ENCODE measurements around the gene ALK.

Gene ALK

GRCh38 chr2:29238497-29238896, 682.9 kb downstream of the ALK start:
- intact Hi-C loops (cut with DNase I; ENCODE audit: low total_unique reads): no loop called here
- Histone ChIP-seq H3K27ac (no peak overlapping the region), H3K9me3 (no peaks in the 10 kb centered on the region), H3K36me3 (no peaks in the 10 kb centered on the region), H3K4me3 (no peak overlapping the region), H3K4me1 (no peaks in the 10 kb centered on the region), H3K27me3 (peaks cover 0 to 48% of the 10 kb centered on the region in 2 donors)
- TF ChIP-seq CTCF (IDR thresholded peaks at IDR 0.05): no peak
- peak in 1 of 2 donors; percentile 12 for DNase-seq

GRCh38 chr2:29236074-29236473, 685.3 kb downstream of the ALK start:
- Histone ChIP-seq H3K9me3 (no peaks in the 10 kb centered on the region), H3K4me3 (no peak overlapping the region), H3K36me3 (no peaks in the 10 kb centered on the region), H3K27ac (no peak overlapping the region), H3K27me3 (peaks cover 0 to 29% of the 10 kb centered on the region in 2 donors), H3K4me1 (no peaks in the 10 kb centered on the region)
- intact Hi-C loops (cut with DNase I; ENCODE audit: low total_unique reads): no loop called here
- no peak for TF ChIP-seq CTCF (IDR thresholded peaks at IDR 0.05)
- DNase-seq: peak; percentile 3 to 39

- no peaks in the 10 kb centered on the region for H3K4me1 ChIP-seq
- peaks cover 0 to 29% of the 10 kb centered on the region in 2 donors for H3K27me3 ChIP-seq
- no peak overlapping the region for H3K4me3 ChIP-seq
Observed at GRCh38 chr2:29235411-29235810, 686.0 kb downstream of the ALK start.

GRCh38 chr2:29233428-29233827, 688.0 kb downstream of the ALK start:
- intact Hi-C loops (cut with DNase I; ENCODE audit: low total_unique reads): no loop called here
- Histone ChIP-seq H3K27ac (no peak overlapping the region), H3K27me3 (peaks cover 0 to 22% of the 10 kb centered on the region in 2 donors), H3K36me3 (no peaks in the 10 kb centered on the region), H3K4me1 (no peaks in the 10 kb centered on the region), H3K4me3 (no peak overlapping the region), H3K9me3 (no peaks in the 10 kb centered on the region)
- TF ChIP-seq CTCF (IDR thresholded peaks at IDR 0.05): no peak
- peak in 1 of 2 donors; percentile 9 for DNase-seq

More at GRCh38 chr2:29235411-29235810, 686.0 kb downstream of the ALK start:
- H3K27ac ChIP-seq: no peak overlapping the region
- no peak for TF ChIP-seq CTCF (IDR thresholded peaks at IDR 0.05)
- intact Hi-C loops (cut with DNase I; ENCODE audit: low total_unique reads): no loop called here
- DNase-seq: peak in 1 of 2 donors; percentile 29
- no peaks in the 10 kb centered on the region for H3K9me3 ChIP-seq
- H3K36me3 ChIP-seq: no peaks in the 10 kb centered on the region

GRCh38 chr2:29232041-29232440, 689.3 kb downstream of the ALK start:
- Histone ChIP-seq H3K27me3 (peaks cover 0 to 21% of the 10 kb centered on the region in 2 donors), H3K27ac (no peak overlapping the region), H3K9me3 (no peaks in the 10 kb centered on the region), H3K4me3 (no peak overlapping the region), H3K36me3 (no peaks in the 10 kb centered on the region), H3K4me1 (no peaks in the 10 kb centered on the region)
- intact Hi-C loops (cut with DNase I; ENCODE audit: low total_unique reads): no loop called here
- no peak for DNase-seq
- no peak for TF ChIP-seq CTCF (IDR thresholded peaks at IDR 0.05)

- H3K4me1 ChIP-seq: peaks cover 0 to 1% (median 0%) of the 10 kb centered on the region in 4 donors
- DNase-seq: no peak
- TF ChIP-seq CTCF (IDR thresholded peaks at IDR 0.05): no peak
- H3K4me3 ChIP-seq: no peak overlapping the region
- intact Hi-C loops (cut with DNase I; ENCODE audit: low total_unique reads): no loop called here
- H3K27me3 ChIP-seq: peaks cover 0 to 39% of the 10 kb centered on the region in 2 donors
- no peaks in the 10 kb centered on the region for H3K36me3 ChIP-seq
- H3K9me3 ChIP-seq: no peaks in the 10 kb centered on the region
- no peak overlapping the region for H3K27ac ChIP-seq
Observed at GRCh38 chr2:29229640-29230039, 691.7 kb downstream of the ALK start.

Measured in tibial artery (tissue), 4 donors.